HG02588 (cell line): ENCODE data around the gene RMRP.

Experiments used
- ATAC-seq: cut with Tn5 transposase; IDR thresholded peaks from one replicate; pipeline ENCODE4 v1.9.1; 2021; ENCODE audit warnings: mild to moderate bottlenecking, moderate library complexity; ENCODE audit not compliant: unreplicated experiment

The RMRP gene

GRCh38 chr9:35657546-35658136 is at the start of gene RMRP:
Gene RMRP (minus strand): TSS chr9:35658019.
- peak; percentile 86 for ATAC-seq

GRCh38 chr9:35706951-35707350 is 49.1 kb upstream of the RMRP start:
- ATAC-seq: no peak

- no peak for ATAC-seq
Measured at GRCh38 chr9:35705836-35706430, 48.1 kb upstream of the RMRP start.

- no peak for ATAC-seq
Measured at GRCh38 chr9:35705372-35705771, 47.6 kb upstream of the RMRP start.

GRCh38 chr9:35703906-35704672 is 46.3 kb upstream of the RMRP start:
- ATAC-seq: no peak

GRCh38 chr9:35702696-35703095 is 44.9 kb upstream of the RMRP start:
- ATAC-seq: no peak

- ATAC-seq: no peak
Measured at GRCh38 chr9:35700942-35701341, 43.1 kb upstream of the RMRP start.

GRCh38 chr9:35700031-35700430 is 42.2 kb upstream of the RMRP start:
- ATAC-seq: no peak

GRCh38 chr9:35698231-35698630 is 40.4 kb upstream of the RMRP start:
- no peak for ATAC-seq

GRCh38 chr9:35697486-35697885 is 39.7 kb upstream of the RMRP start:
- ATAC-seq: no peak

- peak; percentile 82 for ATAC-seq
Measured at GRCh38 chr9:35696520-35697215, 38.8 kb upstream of the RMRP start.

GRCh38 chr9:35695943-35696401 is 38.2 kb upstream of the RMRP start:
- no peak for ATAC-seq

- no peak for ATAC-seq
Measured at GRCh38 chr9:35691757-35692301, 34.0 kb upstream of the RMRP start.

- no peak for ATAC-seq
Measured at GRCh38 chr9:35691334-35691650, 33.5 kb upstream of the RMRP start.

GRCh38 chr9:35690614-35691333 is 33.0 kb upstream of the RMRP start:
- no peak for ATAC-seq

GRCh38 chr9:35690294-35690613 is 32.4 kb upstream of the RMRP start:
- no peak for ATAC-seq

- no peak for ATAC-seq
Measured at GRCh38 chr9:35689542-35690293, 31.9 kb upstream of the RMRP start, which contains the start of gene TPM2. Gene TPM2 (minus strand): TSS chr9:35689925. CDS start chr9:35689817, 108 bp downstream.

GRCh38 chr9:35688558-35689541 is 31.0 kb upstream of the RMRP start:
- no peak for ATAC-seq
